K562 (cell line): ENCODE data around the gene DR1. TPM values are rescaled to one million over a fixed set of nuclear protein-coding genes. Genes with fewer than 3 reads are reported as not detected.
A peak's percentile ranks its signal among the peaks of the same experiment; 100 is the strongest.

Source experiments
- CEBPB ChIP-seq: fragments of 450-650 bp; IDR thresholded peaks from 2 replicates; pipeline ENCODE4 v1.6.1; 2016; ENCODE audit warnings: missing genetic modification characterization, missing compliant biosample characterization
- FOXA1 ChIP-seq: fragments of 450-650 bp; IDR thresholded peaks from 2 replicates; pipeline ENCODE4 v1.6.1; 2016; ENCODE audit warnings: mild to moderate bottlenecking, borderline replicate concordance
- HOMEZ ChIP-seq: fragments of 250-450 bp; sonication (Bioruptor Pico); IDR thresholded peaks from 2 replicates; pipeline ENCODE4 v1.4.0; 2020; ENCODE audit warnings: mild to moderate bottlenecking, moderate library complexity
- KDM1A ChIP-seq, 2 experiments: fragments of 450-650 bp; IDR thresholded peaks; 2 replicates each; pipeline ENCODE4 v1.6.1; 2016; ENCODE audit warnings: mild to moderate bottlenecking in 2 of 2
- MXI1 ChIP-seq: IDR thresholded peaks from 2 replicates; pipeline ENCODE4 v1.6.1; 2011; ENCODE audit warnings: low read depth, mild to moderate bottlenecking, improper control_type of control experiment, low read length
- NKRF ChIP-seq: fragments of 450-650 bp; IDR thresholded peaks from 2 replicates; pipeline ENCODE4 v1.6.1; 2016; ENCODE audit warnings: borderline replicate concordance
- PHB2 ChIP-seq: fragments of 450-650 bp; IDR thresholded peaks from 2 replicates; pipeline ENCODE4 v1.6.1; 2017; ENCODE audit warnings: low read depth
- SMAD1 ChIP-seq: fragments of 150-350 bp; IDR thresholded peaks from 2 replicates; pipeline ENCODE4 v1.6.1; 2014; ENCODE audit warnings: low read length, low read depth; ENCODE audit not compliant: partially characterized antibody
- SMAD3 ChIP-seq: fragments of 450-650 bp; formaldehyde crosslinking; conservative IDR thresholded peaks from 2 replicates; pipeline ENCODE4 v1.4.0; 2020; ENCODE audit warnings: mild to moderate bottlenecking
- VEZF1 ChIP-seq: fragments of 200-800 bp; sonication (Bioruptor generic); IDR thresholded peaks from 2 replicates; pipeline ENCODE4 v1.6.1; 2017; ENCODE audit warnings: missing genetic modification characterization, missing compliant biosample characterization
- ZFP30 ChIP-seq: fragments of 250-450 bp; sonication (Bioruptor Pico); IDR thresholded peaks from 2 replicates; pipeline ENCODE4 v1.8.0; 2022; ENCODE audit warnings: moderate library complexity, mild to moderate bottlenecking, inconsistent platforms, borderline replicate concordance
- ZNF583 ChIP-seq: fragments of 250-450 bp; sonication (Bioruptor Pico); IDR thresholded peaks from 2 replicates; pipeline ENCODE4 v1.4.0; 2020
- polyA plus RNA-seq, 8 experiments: library from polyadenylated mRNA; depleted of rRNA in 4 of 8; stranded (reverse) in 5 of 8; unstranded in 3 of 8; fragments of >200 nt; fragmentation: Nextera tagmentation in 2 of 8; fragmentation: Illumina TruSeq in 1 of 8; extraction: Ambion mirVana in 2 of 8; extraction: Trizol in 1 of 8; gene quantifications; 2 replicates each; pipeline versions ENCODE4 v1.2.1 to v1.2.3, GENCODE V29; 2011 to 2014; ENCODE audit warnings: inconsistent platforms in 1 of 8, missing spikeins in 1 of 8
- total RNA-seq, 7 experiments: library from RNA; depleted of rRNA in 6 of 7; stranded (reverse); fragments of >200 nt in 6 of 7; fragmentation: Illumina TruSeq in 2 of 7; extraction: Trizol in 2 of 7; gene quantifications; 2 replicates each; pipeline versions ENCODE4 v1.2.1 to v1.2.3, GENCODE V29; 2011 to 2021; ENCODE audit warnings: low replicate concordance in 1 of 7
- TF ChIP-seq, protein P1 (sequence below), 2 experiments: fragments of 450-650 bp; IDR thresholded peaks; 2 replicates each; pipeline ENCODE4 v1.6.1; 2016
- TF ChIP-seq, protein P2 (sequence below): fragments of 450-650 bp; conservative IDR thresholded peaks from 2 replicates; pipeline ENCODE4 v1.6.1; 2016; ENCODE audit warnings: missing genetic modification characterization, low read depth, mild to moderate bottlenecking, control low read depth, missing compliant biosample characterization

DR1 gene
- total and polyA plus RNA-seq, 9 of the 15 experiments (the other 6 are each of a cell fraction or from before 2014, with no cell fraction given): 8.1 to 78.8 (median 46.3) TPM

DNA sequence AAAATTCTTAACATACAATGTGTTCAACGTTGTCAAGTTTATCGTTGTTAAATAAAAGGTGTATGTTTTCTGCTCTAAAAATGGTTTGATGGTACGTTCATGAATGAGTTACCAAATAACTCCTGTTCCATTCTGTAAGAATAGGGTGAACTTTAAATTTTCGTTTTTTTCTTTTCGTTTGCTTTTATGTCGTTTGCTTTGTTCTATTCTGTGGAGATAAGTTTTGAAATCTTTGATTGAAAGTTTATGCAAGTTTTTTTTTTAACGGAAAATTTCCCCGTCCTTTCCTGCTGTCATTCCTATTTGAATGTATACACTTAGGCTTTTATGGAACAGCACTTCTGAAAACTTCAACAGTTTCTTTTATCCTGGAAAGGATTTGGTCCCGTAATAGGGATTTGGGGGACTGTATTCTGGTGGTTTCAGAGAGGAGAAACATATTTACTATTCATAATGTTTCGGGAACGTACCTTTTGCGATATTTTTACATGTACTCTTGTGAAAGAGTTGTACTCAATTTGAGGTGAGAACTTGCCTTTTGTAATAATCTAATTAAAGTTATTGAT is 1.7 kb downstream of the DR1 start (continued):
- TF ChIP-seq NKRF (no peak; the same call in 1 of the 2 replicates), PHB2 (no peak), SMAD1 (no peak), CEBPB (peak; percentile 21; the same call in 1 of the 2 replicates), FOXA1 (no peak), ZNF583 (no peak), VEZF1 (CRISPR knock-in tag) (peak; percentile 8; the same call in 1 of the 2 replicates), KDM1A (IDR thresholded peaks at IDR 0.05) (no peak), MXI1 (no peak), SMAD3 (CRISPR knock-in tag) (no peak), HOMEZ (CRISPR knock-in tag) (no peak), ZFP30 (CRISPR knock-in tag) (no peak)
- TF ChIP-seq, protein P1, sequence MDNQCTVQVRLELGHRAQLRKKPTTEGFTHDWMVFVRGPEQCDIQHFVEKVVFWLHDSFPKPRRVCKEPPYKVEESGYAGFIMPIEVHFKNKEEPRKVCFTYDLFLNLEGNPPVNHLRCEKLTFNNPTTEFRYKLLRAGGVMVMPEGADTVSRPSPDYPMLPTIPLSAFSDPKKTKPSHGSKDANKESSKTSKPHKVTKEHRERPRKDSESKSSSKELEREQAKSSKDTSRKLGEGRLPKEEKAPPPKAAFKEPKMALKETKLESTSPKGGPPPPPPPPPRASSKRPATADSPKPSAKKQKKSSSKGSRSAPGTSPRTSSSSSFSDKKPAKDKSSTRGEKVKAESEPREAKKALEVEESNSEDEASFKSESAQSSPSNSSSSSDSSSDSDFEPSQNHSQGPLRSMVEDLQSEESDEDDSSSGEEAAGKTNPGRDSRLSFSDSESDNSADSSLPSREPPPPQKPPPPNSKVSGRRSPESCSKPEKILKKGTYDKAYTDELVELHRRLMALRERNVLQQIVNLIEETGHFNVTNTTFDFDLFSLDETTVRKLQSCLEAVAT (IDR thresholded peaks at IDR 0.05): peak; percentile 50 to 82; a peak in 3 of 4 replicates
- TF ChIP-seq, protein P2, sequence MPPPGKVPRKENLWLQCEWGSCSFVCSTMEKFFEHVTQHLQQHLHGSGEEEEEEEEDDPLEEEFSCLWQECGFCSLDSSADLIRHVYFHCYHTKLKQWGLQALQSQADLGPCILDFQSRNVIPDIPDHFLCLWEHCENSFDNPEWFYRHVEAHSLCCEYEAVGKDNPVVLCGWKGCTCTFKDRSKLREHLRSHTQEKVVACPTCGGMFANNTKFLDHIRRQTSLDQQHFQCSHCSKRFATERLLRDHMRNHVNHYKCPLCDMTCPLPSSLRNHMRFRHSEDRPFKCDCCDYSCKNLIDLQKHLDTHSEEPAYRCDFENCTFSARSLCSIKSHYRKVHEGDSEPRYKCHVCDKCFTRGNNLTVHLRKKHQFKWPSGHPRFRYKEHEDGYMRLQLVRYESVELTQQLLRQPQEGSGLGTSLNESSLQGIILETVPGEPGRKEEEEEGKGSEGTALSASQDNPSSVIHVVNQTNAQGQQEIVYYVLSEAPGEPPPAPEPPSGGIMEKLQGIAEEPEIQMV (tag): no peak
